Measurements from ENCODE around the gene RAP1B. TPM values are rescaled to one million over a fixed set of nuclear protein-coding genes. Genes with fewer than 3 reads are reported as not detected.

The RAP1B gene
- total and polyA plus RNA-seq, 2 of the 4 experiments (the other 2 are of a cell fraction), result 159 to 200 TPM

DNA sequence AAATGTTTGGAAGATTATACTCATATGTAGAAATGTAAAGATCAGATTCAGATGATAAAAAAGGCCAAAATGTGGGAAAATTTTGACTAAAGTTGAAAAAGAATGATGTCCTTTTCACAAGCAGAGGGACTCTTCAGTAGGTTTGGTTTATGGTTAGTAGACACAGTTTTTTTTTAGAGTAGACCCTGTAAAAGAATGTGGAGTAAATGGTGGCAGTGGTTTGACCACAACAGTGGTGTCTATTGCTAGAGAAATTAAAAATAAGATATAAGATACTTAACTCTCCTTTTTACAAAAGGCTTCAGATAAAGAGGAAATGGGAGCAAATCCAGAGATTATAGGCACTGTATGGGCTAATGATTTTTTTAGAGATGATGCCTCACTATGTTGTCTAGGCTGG is 21.8 kb downstream of the RAP1B start:
- TF ChIP-seq RAD21 (IDR thresholded peaks at IDR 0.05; ENCODE audit: low read length) (no peak), POLR2A (IDR thresholded peaks at IDR 0.05; ENCODE audit: low read depth, low read length) (no peak), BHLHE40 (IDR thresholded peaks at IDR 0.05; ENCODE audit: low read depth, low read length) (no peak), MAZ (IDR thresholded peaks at IDR 0.05; ENCODE audit: borderline replicate concordance, low read depth, low read length) (no peak), RFX5 (IDR thresholded peaks at IDR 0.05; ENCODE audit: low read depth, low read length) (no peak), SMC3 (IDR thresholded peaks at IDR 0.05; ENCODE audit: low read depth, low read length) (no peak), FOS (IDR thresholded peaks at IDR 0.05; ENCODE audit: low read depth, low read length) (no peak), MXI1 (IDR thresholded peaks at IDR 0.05; ENCODE audit: borderline replicate concordance, low read depth, low read length) (no peak), CHD1 (IDR thresholded peaks at IDR 0.05; ENCODE audit: low read depth, low read length) (no peak)
- TF ChIP-seq, protein P1, sequence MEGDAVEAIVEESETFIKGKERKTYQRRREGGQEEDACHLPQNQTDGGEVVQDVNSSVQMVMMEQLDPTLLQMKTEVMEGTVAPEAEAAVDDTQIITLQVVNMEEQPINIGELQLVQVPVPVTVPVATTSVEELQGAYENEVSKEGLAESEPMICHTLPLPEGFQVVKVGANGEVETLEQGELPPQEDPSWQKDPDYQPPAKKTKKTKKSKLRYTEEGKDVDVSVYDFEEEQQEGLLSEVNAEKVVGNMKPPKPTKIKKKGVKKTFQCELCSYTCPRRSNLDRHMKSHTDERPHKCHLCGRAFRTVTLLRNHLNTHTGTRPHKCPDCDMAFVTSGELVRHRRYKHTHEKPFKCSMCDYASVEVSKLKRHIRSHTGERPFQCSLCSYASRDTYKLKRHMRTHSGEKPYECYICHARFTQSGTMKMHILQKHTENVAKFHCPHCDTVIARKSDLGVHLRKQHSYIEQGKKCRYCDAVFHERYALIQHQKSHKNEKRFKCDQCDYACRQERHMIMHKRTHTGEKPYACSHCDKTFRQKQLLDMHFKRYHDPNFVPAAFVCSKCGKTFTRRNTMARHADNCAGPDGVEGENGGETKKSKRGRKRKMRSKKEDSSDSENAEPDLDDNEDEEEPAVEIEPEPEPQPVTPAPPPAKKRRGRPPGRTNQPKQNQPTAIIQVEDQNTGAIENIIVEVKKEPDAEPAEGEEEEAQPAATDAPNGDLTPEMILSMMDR (conservative IDR thresholded peaks at IDR 0.05; ENCODE audit: low read depth, low read length), result no peak
- Histone ChIP-seq H3K18ac (ENCODE audit: low read depth, low read length) (no peak overlapping the region), H4K5ac (ENCODE audit: low read depth, low read length) (no peak overlapping the region), H3K9me3 (ENCODE audit: control insufficient read depth, insufficient read depth, low read length) (peaks cover 3% of the 10 kb centered on the region; the same call in 1 of the 2 replicates), H3K36me3 (ENCODE audit: control insufficient read depth, insufficient read depth, low read length) (peaks cover 6% of the 10 kb centered on the region), H3K4me2 (ENCODE audit: low read depth, low read length) (no peak overlapping the region), H2BK5ac (ENCODE audit: low read depth, low read length, poor library complexity, severe bottlenecking) (no peak overlapping the region), H2AK9ac (replicated peaks; ENCODE audit: low read depth, low read length, poor library complexity) (no peak overlapping the region), H3K79me1 (ENCODE audit: low read depth in 1 of 2, low read length in 2 of 2) (peaks cover 5 to 62% of the 10 kb centered on the region in 2 experiments; a peak in 3 of 4 replicates), H2BK20ac (ENCODE audit: low read depth, low read length) (no peak overlapping the region), H4K91ac (ENCODE audit: insufficient read depth, low read depth, low read length) (no peak overlapping the region), H3K4me3 (ENCODE audit: insufficient read depth, low read depth, low read length) (no peak overlapping the region), H3K9me1 (ENCODE audit: insufficient read depth, low read length) (peaks cover 12% of the 10 kb centered on the region), H4K20me1 (ENCODE audit: insufficient read depth, low read length) (peaks cover 89% of the 10 kb centered on the region), H3K14ac (replicated peaks; ENCODE audit: low read depth, low read length) (no peak overlapping the region), H3K9ac (ENCODE audit: low read depth, low read length) (no peak overlapping the region), H2AK5ac (ENCODE audit: low read depth, low read length) (no peak overlapping the region), H2BK120ac (ENCODE audit: low read depth, low read length) (no peak overlapping the region), H3K27ac (ENCODE audit: insufficient read depth, low read length) (no peak overlapping the region), H2AFZ (replicated peaks; ENCODE audit: low read length, poor library complexity) (no peak overlapping the region), H3K56ac (ENCODE audit: extremely low read depth, insufficient read depth, low read length) (no peak overlapping the region), H3K4me1 (ENCODE audit: control insufficient read depth, insufficient read depth, low read length) (peaks cover 9% of the 10 kb centered on the region), H3K4ac (ENCODE audit: low read depth, low read length) (no peak overlapping the region), H3K23ac (ENCODE audit: low read depth, low read length) (no peak overlapping the region), H2BK15ac (ENCODE audit: low read depth, low read length) (no peak overlapping the region), H4K8ac (ENCODE audit: low read depth in 2 of 2, low read length in 2 of 2) (no peak overlapping the region), H3K27me3 (ENCODE audit: control insufficient read depth, insufficient read depth, low read length) (no peaks in the 10 kb centered on the region)
- in situ Hi-C loops (cut with MboI; ENCODE audit: low sequenced_read_pairs), result no loop called here
- ChIA-PET POLR2A (ENCODE audit: unreplicated experiment) (no interaction called here), CTCF (interaction anchor here (0.6 kb wide), 1 partner anchor 857 kb away, joined by 3 read pairs; no protein-coding TSS in a partner anchor)
- dilution Hi-C loops (cut with HindIII; ENCODE audit: low sequenced_read_pairs, unreplicated experiment), result no loop called here
- DNase-seq (no peak), ATAC-seq (ENCODE audit: low read depth) (no peak)
- intact Hi-C loops (cut with micrococcal nuclease), result no loop called here
- BruUV-seq (replicated peaks), result no TSS peak

Measured in IMR-90 (cell line).